Small intestine (tissue), 7 donors: ENCODE results near the gene NCBP2. TPM values are rescaled to one million over a fixed set of nuclear protein-coding genes. Genes with fewer than 3 reads are reported as not detected.

Experiments used
- DNase-seq, 2 donors: peaks; one replicate each; pipeline versions ENCODE4 v3.0.0 to v3.0.0-alpha.2; 2013
- FAIRE-seq: peaks from 2 replicates; lab custom pipeline; 2012; peaks lifted over from hg19 to GRCh38; lab: Jason Lieb, UNC
- H3K27ac ChIP-seq, 3 donors: one replicate each; pipeline ENCODE4 v1.5.1; 2013; ENCODE audit warnings: low read length in 2 of 3, mild to moderate bottlenecking in 2 of 3, control low read depth in 1 of 3, inconsistent platforms in 1 of 3, low read depth in 1 of 3, moderate library complexity in 1 of 3
- H3K27me3 ChIP-seq, 3 donors: one replicate each; pipeline ENCODE4 v1.6.1; 2013; ENCODE audit warnings: low read length in 3 of 3, inconsistent platforms in 1 of 3; ENCODE audit not compliant: control insufficient read depth in 3 of 3, insufficient read depth in 3 of 3
- H3K36me3 ChIP-seq, 3 donors: one replicate each; pipeline ENCODE4 v1.6.1; 2013; ENCODE audit warnings: low read length in 3 of 3, inconsistent platforms in 1 of 3, low read depth in 1 of 3, mild to moderate bottlenecking in 1 of 3, moderate library complexity in 1 of 3; ENCODE audit not compliant: control insufficient read depth in 3 of 3, insufficient read depth in 2 of 3
- H3K4me1 ChIP-seq, 3 donors: one replicate each; pipeline ENCODE4 v1.6.1; 2013; ENCODE audit warnings: low read length in 2 of 3, inconsistent platforms in 1 of 3, low read depth in 1 of 3, mild to moderate bottlenecking in 1 of 3, moderate library complexity in 1 of 3; ENCODE audit not compliant: control insufficient read depth in 3 of 3, insufficient read depth in 2 of 3
- H3K4me3 ChIP-seq, 3 donors: one replicate each; pipeline ENCODE4 v1.5.1; 2013; ENCODE audit warnings: low read length in 3 of 3, control low read depth in 1 of 3, inconsistent platforms in 1 of 3, low read depth in 1 of 3, mild to moderate bottlenecking in 1 of 3, moderate library complexity in 1 of 3
- H3K9me3 ChIP-seq, 2 donors: one replicate each; pipeline ENCODE4 v1.6.1; 2013; ENCODE audit warnings: low read depth in 1 of 2, low read length in 1 of 2; ENCODE audit not compliant: control insufficient read depth in 2 of 2, insufficient read depth in 1 of 2
- WGBS, 3 donors: extraction: QIAGEN DNeasy Blood & Tissue Kit; methylation state at CpG; one replicate each; pipeline ENCODE4 v1.1.7; 2013; 5-methylcytosine and 5-hydroxymethylcytosine counted together
- polyA plus RNA-seq, 4 donors: library from polyadenylated mRNA; stranded (reverse) in 3 of 4; unstranded in 1 of 4; fragments of 200-250 nt in 3 of 4; fragments of 120-200 nt in 1 of 4; gene quantifications; one replicate each; pipeline versions ENCODE4 v1.2.1 to v1.2.3, GENCODE V29; 2013
- donor health status: healthy with polysubstance abuse.
- donor health status: control.
- donor health status: control.
- donor health status: Bipolar disorder and iron deficiency.
- donor health status: healthy.

Gene NCBP2
- polyA plus RNA-seq, 4 donors: 28.6 to 111 (median 38.1) TPM

- H3K9me3 ChIP-seq: peaks cover 0 to 31% of the 10 kb centered on the region in 2 donors
- no peak overlapping the region for H3K27ac ChIP-seq
- DNase-seq (peak in 1 of 2 donors; percentile 25), FAIRE-seq (no peak)
- 69 to 80% (median 74%) methylated on average over 7 of the region's 7 CpGs for WGBS, 3 donors
- H3K36me3 ChIP-seq: peaks cover 0 to 19% (median 0%) of the 10 kb centered on the region in 3 donors
- no peak overlapping the region for H3K4me3 ChIP-seq
- H3K27me3 ChIP-seq: peaks cover 0 to 17% (median 0%) of the 10 kb centered on the region in 3 donors
- peaks cover 0 to 32% (median 0%) of the 10 kb centered on the region in 3 donors for H3K4me1 ChIP-seq
These were observed 28.9 kb upstream of the NCBP2 start for GRCh38 chr3:196971094-196971698.

GRCh38 chr3:196970547-196971093, 28.3 kb upstream of the NCBP2 start:
- Histone ChIP-seq H3K27me3 (peaks cover 0 to 17% (median 0%) of the 10 kb centered on the region in 3 donors), H3K36me3 (peaks cover 0 to 24% (median 0%) of the 10 kb centered on the region in 3 donors), H3K4me3 (no peak overlapping the region), H3K4me1 (peaks cover 0 to 27% (median 0%) of the 10 kb centered on the region in 3 donors), H3K9me3 (peaks cover 0 to 36% of the 10 kb centered on the region in 2 donors), H3K27ac (no peak overlapping the region)
- DNase-seq (no peak), FAIRE-seq (no peak)
- 79 to 86% (median 83%) methylated on average over 15 of the region's 15 CpGs for WGBS, 3 donors

GRCh38 chr3:196969660-196970546, 27.6 kb upstream of the NCBP2 start:
- Histone ChIP-seq H3K36me3 (peaks cover 0 to 30% (median 0%) of the 10 kb centered on the region in 3 donors), H3K4me1 (peaks cover 0 to 24% (median 0%) of the 10 kb centered on the region in 3 donors), H3K27ac (no peak overlapping the region), H3K9me3 (peaks cover 0 to 43% of the 10 kb centered on the region in 2 donors), H3K4me3 (peak overlapping the region in 2 of 3 donors; percentile 82 to 84), H3K27me3 (peaks cover 0 to 17% (median 0%) of the 10 kb centered on the region in 3 donors)
- FAIRE-seq (no peak), DNase-seq (peak; percentile 45 to 89)
- 9 to 13% (median 12%) methylated on average over 61 to 100 of the region's 100 CpGs for WGBS, 3 donors

GRCh38 chr3:196969134-196969659, 26.9 kb upstream of the NCBP2 start:
- peaks cover 0 to 36% (median 0%) of the 10 kb centered on the region in 3 donors for H3K36me3 ChIP-seq
- H3K4me1 ChIP-seq: peaks cover 0 to 24% (median 0%) of the 10 kb centered on the region in 3 donors
- peaks cover 0 to 50% of the 10 kb centered on the region in 2 donors for H3K9me3 ChIP-seq
- H3K27me3 ChIP-seq: peaks cover 0 to 17% (median 0%) of the 10 kb centered on the region in 3 donors
- H3K27ac ChIP-seq: peak overlapping the region; percentile 39 to 76 (median 45)
- no peak for FAIRE-seq
- peak overlapping the region; percentile 49 to 84 (median 82) for H3K4me3 ChIP-seq
- 0 to 1% (median 0%) methylated on average over 39 to 72 of the region's 72 CpGs for WGBS, 3 donors
- peak; percentile 23 to 78 for DNase-seq

GRCh38 chr3:196968233-196969133, 26.2 kb upstream of the NCBP2 start, which contains the start of gene PIGZ:
Gene PIGZ, minus strand, starts transcription at chr3:196968833. Its CDS starts 16,802 bp downstream, at chr3:196952031.
- WGBS, 3 donors: 2 to 6% (median 3%) methylated on average over 45 to 98 of the region's 98 CpGs
- H3K36me3 ChIP-seq: peaks cover 0 to 38% (median 0%) of the 10 kb centered on the region in 3 donors
- H3K27me3 ChIP-seq: peaks cover 0 to 17% (median 0%) of the 10 kb centered on the region in 3 donors
- DNase-seq (peak; percentile 51 to 89), FAIRE-seq (no peak)
- H3K27ac ChIP-seq: peak within 1 kb of the TSS; percentile 39 to 76 (median 45)
- peaks cover 0 to 24% (median 0%) of the 10 kb centered on the region in 3 donors for H3K4me1 ChIP-seq
- H3K4me3 ChIP-seq: peak within 1 kb of the TSS; percentile 71 to 84 (median 82)
- peaks cover 0 to 55% of the 10 kb centered on the region in 2 donors for H3K9me3 ChIP-seq

GRCh38 chr3:196967412-196968232, 25.3 kb upstream of the NCBP2 start:
- Histone ChIP-seq H3K27me3 (peaks cover 0 to 17% (median 0%) of the 10 kb centered on the region in 3 donors), H3K27ac (no peak overlapping the region), H3K36me3 (peaks cover 0 to 39% (median 0%) of the 10 kb centered on the region in 3 donors), H3K4me3 (peak overlapping the region; percentile 71 to 84 (median 82)), H3K4me1 (peaks cover 0 to 30% (median 0%) of the 10 kb centered on the region in 3 donors), H3K9me3 (peaks cover 0 to 61% of the 10 kb centered on the region in 2 donors)
- 67 to 84% (median 82%) methylated on average over 35 of the region's 35 CpGs for WGBS, 3 donors
- FAIRE-seq: no peak
- DNase-seq: no peak
